ENCODE results near the gene DSG2.

GRCh38 chr18:31498574-31499524, 872 bp downstream of the DSG2 start:
- peak; percentile 11 for TF ChIP-seq CTCF (IDR thresholded peaks at IDR 0.05)
- peak; percentile 5 for TF ChIP-seq EZH2phosphoT487 (IDR thresholded peaks at IDR 0.05)
